ENCODE data around the gene TRMT6.

The TRMT6 gene

DNA sequence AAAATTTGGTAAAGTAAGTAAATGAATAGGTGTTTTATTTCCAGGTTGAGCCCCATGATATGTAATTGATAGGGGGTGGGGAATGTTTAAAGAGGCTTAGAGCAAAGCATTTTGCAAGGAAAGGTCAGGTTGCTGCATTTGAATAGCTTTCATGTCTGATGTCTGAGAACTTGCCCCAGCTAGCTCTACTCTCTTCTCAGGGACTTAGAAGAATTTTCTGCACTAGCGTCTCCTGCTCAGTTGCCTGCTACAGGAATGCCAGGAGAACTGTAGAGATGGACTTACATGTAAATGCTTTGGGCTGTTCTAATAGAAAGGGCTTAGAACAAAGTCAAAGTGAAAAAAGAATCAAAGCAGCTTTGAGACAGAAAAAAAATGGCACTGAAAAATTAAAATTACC, 35.5 kb downstream of the TRMT6 start:
- no peak for DNase-seq (ENCODE audit: low read depth)
- H3K4me3 ChIP-seq (ENCODE audit: control insufficient read depth, low read depth, low read length) = no peak overlapping the region
- TF ChIP-seq CTCF (conservative IDR thresholded peaks at IDR 0.05; ENCODE audit: control insufficient read depth, insufficient read depth, low read depth, low read length) = no peak

DNA sequence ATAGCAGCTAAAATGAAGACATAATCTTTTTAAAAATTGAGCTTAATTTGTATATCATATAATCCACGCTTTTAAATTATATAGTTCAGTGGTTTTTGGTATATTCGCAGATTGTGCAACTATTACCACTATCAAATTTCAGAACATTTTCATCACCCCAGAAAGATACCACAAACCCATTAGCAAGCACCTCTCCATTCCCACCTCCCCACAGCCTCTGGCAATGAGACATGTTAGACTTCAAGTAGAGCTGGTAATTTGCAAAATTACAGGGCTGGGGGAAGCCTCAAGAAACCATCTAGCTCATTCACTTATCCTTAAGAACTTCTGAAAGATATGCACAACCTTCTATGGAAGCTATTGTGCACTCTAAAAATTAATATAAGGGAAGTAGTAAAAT, 37.2 kb downstream of the TRMT6 start:
- no peak for DNase-seq (ENCODE audit: low read depth)
- no peak for TF ChIP-seq CTCF (conservative IDR thresholded peaks at IDR 0.05; ENCODE audit: control insufficient read depth, insufficient read depth, low read depth, low read length)
- no peak overlapping the region for H3K4me3 ChIP-seq (ENCODE audit: control insufficient read depth, low read depth, low read length)

GRCh38 chr20:5910186-5910585, 40.1 kb downstream of the TRMT6 start:
- TF ChIP-seq CTCF (conservative IDR thresholded peaks at IDR 0.05; ENCODE audit: control insufficient read depth, insufficient read depth, low read depth, low read length) = no peak
- DNase-seq (ENCODE audit: low read depth) = no peak
- no peak overlapping the region for H3K4me3 ChIP-seq (ENCODE audit: control insufficient read depth, low read depth, low read length)

- no peak for TF ChIP-seq CTCF (conservative IDR thresholded peaks at IDR 0.05; ENCODE audit: control insufficient read depth, insufficient read depth, low read depth, low read length)
- H3K4me3 ChIP-seq (ENCODE audit: control insufficient read depth, low read depth, low read length) = no peak overlapping the region
- no peak for DNase-seq (ENCODE audit: low read depth)
Observed at GRCh38 chr20:5908981-5909380, 41.4 kb downstream of the TRMT6 start.

DNA sequence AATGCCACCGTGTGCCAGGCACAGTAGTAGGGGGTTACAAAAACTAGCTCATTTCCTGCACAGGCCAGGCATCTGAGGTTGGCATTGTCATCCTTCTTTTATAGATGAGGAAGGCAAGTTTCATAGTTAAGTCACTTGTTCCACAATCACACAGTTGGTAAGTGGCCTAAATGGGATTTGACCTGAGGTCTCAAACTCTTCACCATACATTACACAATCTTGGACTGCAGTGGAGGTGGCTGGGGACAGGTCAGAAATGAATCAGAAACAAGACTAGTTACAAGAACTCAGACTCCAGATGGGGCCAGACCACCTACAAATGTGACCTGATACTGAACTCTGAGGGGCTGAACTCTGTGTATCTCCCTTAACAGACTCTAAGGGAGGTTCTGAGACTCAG, 49.4 kb downstream of the TRMT6 start:
- DNase-seq (ENCODE audit: low read depth) = no peak
- no peak for TF ChIP-seq CTCF (conservative IDR thresholded peaks at IDR 0.05; ENCODE audit: control insufficient read depth, insufficient read depth, low read depth, low read length)
- no peak overlapping the region for H3K4me3 ChIP-seq (ENCODE audit: control insufficient read depth, low read depth, low read length)

- DNase-seq (ENCODE audit: low read depth) = no peak
- no peak for TF ChIP-seq CTCF (conservative IDR thresholded peaks at IDR 0.05; ENCODE audit: control insufficient read depth, insufficient read depth, low read depth, low read length)
Observed at GRCh38 chr20:5899444-5899843, 50.9 kb downstream of the TRMT6 start.

DNA sequence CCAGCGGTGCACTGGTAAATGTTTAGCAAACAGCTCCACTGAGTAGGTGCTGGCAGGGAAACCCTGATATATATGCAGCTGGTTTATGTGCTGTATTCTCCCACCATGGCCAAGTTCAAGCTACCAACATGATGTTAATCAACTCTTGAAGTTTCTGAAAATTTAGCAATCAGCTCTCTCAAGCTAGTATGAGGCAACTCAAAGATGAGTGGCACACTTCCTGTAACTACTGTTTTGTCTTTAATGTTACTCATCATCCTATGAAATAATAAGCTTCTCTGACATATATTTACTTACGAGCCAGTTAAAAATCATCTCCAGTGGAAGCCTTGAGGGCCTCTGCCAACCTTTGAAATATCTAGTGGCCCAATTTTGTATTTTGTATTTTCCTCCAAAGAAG, 54.7 kb downstream of the TRMT6 start:
- TF ChIP-seq CTCF (conservative IDR thresholded peaks at IDR 0.05; ENCODE audit: control insufficient read depth, insufficient read depth, low read depth, low read length) = no peak
- H3K4me3 ChIP-seq (ENCODE audit: control insufficient read depth, low read depth, low read length) = no peak overlapping the region
- no peak for DNase-seq (ENCODE audit: low read depth)

More at GRCh38 chr20:5899444-5899843, 50.9 kb downstream of the TRMT6 start:
- no peak overlapping the region for H3K4me3 ChIP-seq (ENCODE audit: control insufficient read depth, low read depth, low read length)
